CD4-positive, alpha-beta memory T cell (primary cell): ENCODE data around the gene RIOK1. TPM values are rescaled to one million over a fixed set of nuclear protein-coding genes. Genes with fewer than 3 reads are reported as not detected.
A peak's percentile ranks its signal among the peaks of the same experiment; 100 is the strongest.

Source experiments
- CTCF ChIA-PET: fragments of 350-600 bp; sonication (Branson Sonifier 250); formaldehyde crosslinking; loops from one replicate; lab custom pipeline; 2021; ENCODE audit warnings: inconsistent platforms; ENCODE audit not compliant: partially characterized antibody; lab: Charles Lee
- POLR2A ChIA-PET: fragments of 350-600 bp; sonication (Branson Sonifier 250); formaldehyde crosslinking; loops from one replicate; lab custom pipeline; 2021; ENCODE audit not compliant: partially characterized antibody; lab: Charles Lee
- DNase-seq, 5 donors: peaks; one replicate each; pipeline versions ENCODE4 v3.0.0 to v3.0.0-alpha.2; 2020 to 2022; ENCODE audit warnings: mixed read lengths in 1 of 5
- H3K27ac ChIP-seq: one replicate; pipeline ENCODE4 v1.7.0; 2013; ENCODE audit warnings: low read depth, low read length
- H3K27me3 ChIP-seq: 2 replicates; pipeline ENCODE4 v1.7.0; 2013; ENCODE audit warnings: mild to moderate bottlenecking, low read length, moderate library complexity; ENCODE audit not compliant: insufficient read depth
- H3K36me3 ChIP-seq: 2 replicates; pipeline ENCODE4 v1.7.0; 2013; ENCODE audit warnings: mild to moderate bottlenecking, low read length, moderate library complexity; ENCODE audit not compliant: insufficient read depth
- H3K4me1 ChIP-seq: 2 replicates; pipeline ENCODE4 v1.7.0; 2013; ENCODE audit warnings: mild to moderate bottlenecking, low read length, moderate library complexity; ENCODE audit not compliant: insufficient read depth
- H3K4me3 ChIP-seq, 2 donors: one replicate each; pipeline ENCODE4 v1.7.0; 2013; ENCODE audit warnings: low read length in 2 of 2, mild to moderate bottlenecking in 1 of 2
- H3K9me3 ChIP-seq, 2 donors: one replicate each; pipeline ENCODE4 v1.7.0; 2013; ENCODE audit warnings: low read length in 2 of 2, control low read depth in 1 of 2; ENCODE audit not compliant: control insufficient read depth in 1 of 2
- H3K27ac Mint-ChIP-seq, 7 donors: one replicate each; pipeline ENCODE4 v1.8.0; 2020 to 2021; ENCODE audit warnings: mixed read lengths in 7 of 7, mild to moderate bottlenecking in 6 of 7, inconsistent platforms in 3 of 7, moderate library complexity in 3 of 7
- H3K27me3 Mint-ChIP-seq, 2 donors: one replicate each; pipeline ENCODE4 v1.8.0; 2020 to 2021; ENCODE audit warnings: mixed read lengths in 2 of 2
- H3K36me3 Mint-ChIP-seq, 2 donors: one replicate each; pipeline ENCODE4 v1.8.0; 2020 to 2021; ENCODE audit warnings: mixed read lengths in 2 of 2, inconsistent platforms in 1 of 2, mild to moderate bottlenecking in 1 of 2
- H3K4me1 Mint-ChIP-seq, 4 donors: one replicate each; pipeline ENCODE4 v1.8.0; 2020 to 2021; ENCODE audit warnings: mixed read lengths in 4 of 4, mild to moderate bottlenecking in 1 of 4
- H3K4me3 Mint-ChIP-seq, 8 donors: one replicate each; pipeline ENCODE4 v1.8.0; 2020 to 2021; ENCODE audit warnings: mixed read lengths in 8 of 8, mild to moderate bottlenecking in 7 of 8, moderate library complexity in 6 of 8, inconsistent platforms in 3 of 8
- H3K9me3 Mint-ChIP-seq, 8 donors: one replicate each; pipeline ENCODE4 v1.8.0; 2020 to 2021; ENCODE audit warnings: mixed read lengths in 8 of 8, mild to moderate bottlenecking in 5 of 8, inconsistent platforms in 3 of 8, moderate library complexity in 1 of 8
- intact Hi-C: fragments of 100-400 bp; cut with micrococcal nuclease; formaldehyde crosslinking; loops from one replicate; pipeline ENCODE4 v1.15.1; 2023
- polyA plus RNA-seq, 2 donors: library from polyadenylated mRNA; unstranded; fragments of 300-500 nt; fragmentation: Illumina TruSeq; gene quantifications; one replicate each; pipeline ENCODE4 v1.2.3, GENCODE V29; 2021
- total RNA-seq, 2 experiments: library from RNA; stranded (reverse); gene quantifications; one replicate each; pipeline ENCODE4 v1.2.3, GENCODE V29; 2021

RIOK1 gene
- total and polyA plus RNA-seq, 4 experiments from 2014 or later = 19.1 to 26.1 (median 22.8) TPM

GRCh38 chr6:7390226-7390878 is 744 bp downstream of the RIOK1 start:
- Mint-ChIP-seq H3K9me3 (no peaks in the 10 kb centered on the region), H3K4me3 (peak overlapping the region; percentile 92 to 97 (median 94)), H3K27ac (peak overlapping the region; percentile 97 to 100 (median 100)), H3K4me1 (peaks cover 32 to 51% (median 42%) of the 10 kb centered on the region in 4 donors), H3K36me3 (peaks cover 20 to 32% of the 10 kb centered on the region in 2 donors), H3K27me3 (no peaks in the 10 kb centered on the region)
- Histone ChIP-seq H3K4me3 (peak overlapping the region; percentile 91 to 99), H3K9me3 (no peaks in the 10 kb centered on the region), H3K36me3 (no peaks in the 10 kb centered on the region), H3K4me1 (peaks cover 30% of the 10 kb centered on the region), H3K27ac (peak overlapping the region; percentile 94), H3K27me3 (no peaks in the 10 kb centered on the region)
- intact Hi-C loops = loop anchor here (10.0 kb wide), 1 partner anchor 1044 kb away; the partner anchor contains the start of gene SLC35B3
- CTCF ChIA-PET = interaction anchor here (1.5 to 4.2 kb wide), 3 partner anchors 74 to 114 kb away, joined by 4 to 27 read pairs (median 6); no protein-coding TSS in a partner anchor
- POLR2A ChIA-PET = interaction anchor here (0.5 to 3.1 kb wide), 8 partner anchors 10 to 674 kb away, joined by 3 to 37 read pairs (median 4); partner anchors contain the start of genes BLOC1S5, SNRNP48 and SSR1
- peak in 2 of 5 donors; percentile 63 to 83 for DNase-seq

DNA sequence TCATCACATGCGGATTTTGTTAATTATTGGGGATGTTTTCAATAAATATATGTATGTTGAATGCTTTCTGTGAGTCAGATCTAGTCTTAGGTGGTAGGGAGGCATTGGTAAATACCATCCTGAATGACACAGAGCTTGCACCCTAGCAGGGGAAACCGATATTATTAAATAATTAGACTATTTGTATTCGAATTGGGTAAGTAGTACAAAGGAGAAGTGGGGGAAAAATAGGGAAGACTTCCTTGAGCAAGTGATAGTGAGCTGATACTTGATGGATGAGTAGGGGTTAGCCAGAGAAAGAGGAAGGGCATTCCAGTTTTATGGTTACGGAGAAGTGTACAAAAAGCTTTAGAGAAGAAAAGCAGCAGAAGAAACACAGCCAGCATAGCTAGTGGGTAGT is 1.5 kb downstream of the RIOK1 start:
- Histone ChIP-seq H3K4me1 (peaks cover 30% of the 10 kb centered on the region), H3K27me3 (no peaks in the 10 kb centered on the region), H3K4me3 (peak overlapping the region in 1 of 2 donors; percentile 91), H3K9me3 (no peaks in the 10 kb centered on the region), H3K27ac (no peak overlapping the region), H3K36me3 (peaks cover 7% of the 10 kb centered on the region)
- Mint-ChIP-seq H3K9me3 (no peaks in the 10 kb centered on the region), H3K36me3 (peaks cover 20 to 39% of the 10 kb centered on the region in 2 donors), H3K27ac (peak overlapping the region in 6 of 7 donors; percentile 72 to 100 (median 100)), H3K4me1 (peaks cover 32 to 51% (median 42%) of the 10 kb centered on the region in 4 donors), H3K4me3 (peak overlapping the region in 7 of 8 donors; percentile 92 to 96 (median 94)), H3K27me3 (no peaks in the 10 kb centered on the region)
- CTCF ChIA-PET = interaction anchor here (4.2 kb wide), 1 partner anchor 115 kb away, joined by 27 read pairs; no protein-coding TSS in a partner anchor
- intact Hi-C loops = loop anchor here (10.0 kb wide), 1 partner anchor 1044 kb away; the partner anchor contains the start of gene SLC35B3
- no peak for DNase-seq
- POLR2A ChIA-PET = interaction anchor here (1.8 to 2.3 kb wide), 2 partner anchors 87 to 199 kb away, joined by 4 to 8 read pairs; partner anchors contain the start of gene SNRNP48

GRCh38 chr6:7392402-7392801 is 2.8 kb downstream of the RIOK1 start:
- no peaks in the 10 kb centered on the region for H3K27me3 Mint-ChIP-seq
- Histone ChIP-seq H3K27me3 (no peaks in the 10 kb centered on the region), H3K4me1 (peaks cover 30% of the 10 kb centered on the region), H3K4me3 (no peak overlapping the region), H3K36me3 (peaks cover 8% of the 10 kb centered on the region), H3K9me3 (no peaks in the 10 kb centered on the region), H3K27ac (no peak overlapping the region)
- intact Hi-C loops = loop anchor here (10.0 kb wide), 1 partner anchor 1042 kb away; the partner anchor contains the start of gene SLC35B3
- no peak for DNase-seq
- H3K27ac Mint-ChIP-seq = peak overlapping the region in 5 of 7 donors; percentile 13 to 83 (median 72)
- H3K4me3 Mint-ChIP-seq = peak overlapping the region in 7 of 8 donors; percentile 12 to 47 (median 28)
- peaks cover 32 to 51% (median 42%) of the 10 kb centered on the region in 4 donors for H3K4me1 Mint-ChIP-seq
- no peaks in the 10 kb centered on the region for H3K9me3 Mint-ChIP-seq
- ChIA-PET CTCF (interaction anchor here (4.2 kb wide), 1 partner anchor 116 kb away, joined by 27 read pairs; no protein-coding TSS in a partner anchor), POLR2A (interaction anchor here (0.9 kb wide), 1 partner anchor 9 kb away, joined by 3 read pairs; no protein-coding TSS in a partner anchor)
- peaks cover 20 to 45% of the 10 kb centered on the region in 2 donors for H3K36me3 Mint-ChIP-seq

- peaks cover 58 to 81% of the 10 kb centered on the region in 2 donors for H3K36me3 Mint-ChIP-seq
- no peak for DNase-seq
- H3K27me3 Mint-ChIP-seq = no peaks in the 10 kb centered on the region
- Histone ChIP-seq H3K36me3 (peaks cover 46% of the 10 kb centered on the region), H3K9me3 (no peaks in the 10 kb centered on the region), H3K4me3 (no peak overlapping the region), H3K27me3 (no peaks in the 10 kb centered on the region), H3K27ac (no peak overlapping the region), H3K4me1 (no peaks in the 10 kb centered on the region)
- no peaks in the 10 kb centered on the region for H3K9me3 Mint-ChIP-seq
- ChIA-PET CTCF (no interaction called here), POLR2A (interaction anchor here (0.7 to 2.3 kb wide), 2 partner anchors 8 to 11 kb away, joined by 3 to 9 read pairs; partner anchors contain the start of genes CAGE1 and RIOK1)
- no peak overlapping the region for H3K4me3 Mint-ChIP-seq
- intact Hi-C loops = no loop called here
- H3K4me1 Mint-ChIP-seq = peaks cover 0 to 3% (median 0%) of the 10 kb centered on the region in 4 donors
- no peak overlapping the region for H3K27ac Mint-ChIP-seq
These were observed 11.5 kb downstream of the RIOK1 start for GRCh38 chr6:7401075-7401474.

DNA sequence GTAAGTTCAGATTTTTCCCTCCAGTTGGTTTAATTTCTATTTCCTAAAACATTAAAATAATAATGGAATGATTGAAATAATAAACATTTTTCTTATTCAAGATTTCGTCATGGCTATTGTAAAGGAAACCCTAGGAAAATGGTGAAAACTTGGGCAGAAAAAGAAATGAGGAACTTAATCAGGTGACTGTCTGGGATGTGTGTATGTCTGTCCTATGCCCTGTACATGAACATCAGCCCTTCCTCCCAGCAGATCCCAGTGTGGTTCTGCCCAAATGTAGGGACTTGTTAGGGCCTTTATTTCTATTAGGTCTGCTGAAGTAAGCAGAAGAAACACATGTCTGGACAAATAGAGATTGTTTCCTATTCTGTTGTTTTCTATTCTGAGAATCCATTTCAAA is 13.1 kb downstream of the RIOK1 start:
- H3K4me1 Mint-ChIP-seq = peaks cover 0 to 3% (median 0%) of the 10 kb centered on the region in 4 donors
- H3K9me3 ChIP-seq = no peaks in the 10 kb centered on the region
- H3K4me1 ChIP-seq = no peaks in the 10 kb centered on the region
- H3K36me3 ChIP-seq = peaks cover 59% of the 10 kb centered on the region
- CTCF ChIA-PET = no interaction called here
- no peaks in the 10 kb centered on the region for H3K27me3 Mint-ChIP-seq
- H3K4me3 Mint-ChIP-seq = no peak overlapping the region
- peak overlapping the region in 1 of 7 donors; percentile 35 for H3K27ac Mint-ChIP-seq
- DNase-seq = no peak
- no peak overlapping the region for H3K27ac ChIP-seq
- H3K4me3 ChIP-seq = no peak overlapping the region
- POLR2A ChIA-PET = no interaction called here
- H3K27me3 ChIP-seq = no peaks in the 10 kb centered on the region
- intact Hi-C loops = no loop called here
- peaks cover 72 to 85% of the 10 kb centered on the region in 2 donors for H3K36me3 Mint-ChIP-seq
- H3K9me3 Mint-ChIP-seq = no peaks in the 10 kb centered on the region

DNA sequence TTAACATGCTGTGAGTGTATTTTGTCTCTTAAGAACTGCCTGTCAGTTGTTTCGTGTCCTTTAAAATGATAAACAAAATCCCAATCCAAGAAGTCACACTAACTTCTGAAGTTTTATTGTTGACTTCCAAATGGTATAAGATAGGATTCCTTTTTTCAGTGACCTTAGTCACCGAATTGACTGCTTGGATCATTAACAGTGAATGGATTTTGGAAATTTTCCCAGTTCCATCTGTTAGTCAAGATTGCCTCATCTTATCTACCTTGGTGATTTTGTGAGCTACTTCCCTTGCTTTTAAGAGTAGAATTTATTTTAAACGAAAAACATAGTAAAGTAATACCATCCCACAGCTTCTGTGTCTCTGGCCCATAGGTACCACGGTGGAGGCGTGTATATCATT is 14.9 kb downstream of the RIOK1 start:
- Mint-ChIP-seq H3K27me3 (no peaks in the 10 kb centered on the region), H3K4me3 (no peak overlapping the region), H3K9me3 (no peaks in the 10 kb centered on the region), H3K36me3 (peaks cover 72 to 73% of the 10 kb centered on the region in 2 donors), H3K4me1 (peaks cover 0 to under 1% (median 0%) of the 10 kb centered on the region in 4 donors), H3K27ac (no peak overlapping the region)
- no peak for DNase-seq
- CTCF ChIA-PET = interaction anchor here (1.0 kb wide), 1 partner anchor 125 kb away, joined by 3 read pairs; no protein-coding TSS in a partner anchor
- no peak overlapping the region for H3K27ac ChIP-seq
- peaks cover 66% of the 10 kb centered on the region for H3K36me3 ChIP-seq
- H3K27me3 ChIP-seq = no peaks in the 10 kb centered on the region
- no peaks in the 10 kb centered on the region for H3K9me3 ChIP-seq
- POLR2A ChIA-PET = no interaction called here
- H3K4me3 ChIP-seq = no peak overlapping the region
- H3K4me1 ChIP-seq = no peaks in the 10 kb centered on the region
- intact Hi-C loops = no loop called here

GRCh38 chr6:7406743-7407142 is 17.1 kb downstream of the RIOK1 start:
- ChIA-PET POLR2A (no interaction called here), CTCF (no interaction called here)
- no peaks in the 10 kb centered on the region for H3K4me1 Mint-ChIP-seq
- H3K27ac ChIP-seq = no peak overlapping the region
- H3K4me1 ChIP-seq = no peaks in the 10 kb centered on the region
- H3K27me3 Mint-ChIP-seq = no peaks in the 10 kb centered on the region
- H3K36me3 Mint-ChIP-seq = peaks cover 74 to 78% of the 10 kb centered on the region in 2 donors
- H3K27me3 ChIP-seq = no peaks in the 10 kb centered on the region
- intact Hi-C loops = no loop called here
- no peaks in the 10 kb centered on the region for H3K9me3 Mint-ChIP-seq
- H3K27ac Mint-ChIP-seq = peak overlapping the region in 1 of 7 donors; percentile 41
- H3K9me3 ChIP-seq = no peaks in the 10 kb centered on the region
- H3K4me3 ChIP-seq = no peak overlapping the region
- DNase-seq = no peak
- H3K36me3 ChIP-seq = peaks cover 71% of the 10 kb centered on the region
- no peak overlapping the region for H3K4me3 Mint-ChIP-seq
